GM21786 (cell line): Measurements from ENCODE around the gene HIBCH.
"Not testable (repeated sequence)": the region's sequence is repeated elsewhere in the genome, so short reads cannot be mapped to it uniquely, and the experiment has no call there.

Source experiments
- ATAC-seq: cut with Tn5 transposase; IDR thresholded peaks from one replicate; pipeline ENCODE4 v1.9.1; 2021; ENCODE audit not compliant: unreplicated experiment

The HIBCH gene

DNA sequence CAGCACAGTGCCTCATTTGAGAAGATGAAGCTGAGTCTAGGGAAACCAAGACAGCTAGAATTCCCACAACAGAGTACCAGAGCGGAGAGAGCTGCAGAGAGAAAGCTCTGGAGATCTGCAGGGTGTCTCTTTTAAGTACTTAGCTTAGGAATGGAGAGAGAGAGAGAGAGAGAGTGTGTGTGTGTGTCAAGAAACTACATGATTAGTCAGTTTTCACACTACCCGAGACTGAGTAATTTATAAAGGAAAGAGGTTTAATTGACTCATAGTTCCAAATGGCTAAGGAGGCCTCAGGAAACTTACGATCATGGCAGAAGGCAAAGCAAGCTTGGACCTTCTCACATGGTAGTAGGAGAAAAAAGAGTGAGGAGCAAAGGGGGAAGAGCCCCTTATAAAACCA is 64.0 kb downstream of the HIBCH start:
- no peak for ATAC-seq

DNA sequence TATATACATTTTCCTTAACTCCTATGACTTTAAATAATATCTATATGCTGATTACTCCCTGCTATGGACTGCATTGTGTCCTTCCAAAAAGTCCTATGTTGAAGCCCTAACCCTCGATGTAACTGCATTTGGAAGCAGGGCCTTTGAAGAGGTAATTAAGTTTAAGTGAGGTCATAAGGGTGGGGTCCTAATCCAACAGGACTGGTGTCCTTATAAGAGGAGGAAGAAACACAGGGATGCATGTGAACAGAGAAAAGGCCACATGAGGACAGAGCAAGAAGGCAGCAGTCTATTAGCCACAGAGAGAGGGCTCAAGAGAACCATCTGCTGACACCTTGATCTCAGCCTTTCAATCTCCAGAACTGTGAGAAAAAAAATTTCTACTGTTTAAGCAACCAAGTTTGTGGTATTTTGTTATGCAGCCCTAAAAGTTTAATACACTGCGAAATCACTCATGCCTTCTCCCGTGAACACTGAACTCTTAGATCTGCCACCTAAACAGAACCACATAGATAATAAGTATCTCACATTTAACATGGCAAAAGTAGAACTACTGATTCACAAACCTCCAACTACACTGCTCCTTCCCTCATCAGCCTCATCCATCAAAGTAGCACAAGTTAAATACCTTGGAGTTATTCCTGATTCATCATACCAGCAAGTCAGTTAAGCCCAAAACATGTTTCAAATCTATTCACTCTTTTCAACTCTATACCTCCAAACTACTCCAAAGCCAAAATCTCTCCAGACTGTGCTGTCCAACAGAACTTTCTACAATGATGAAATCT is 65.4 kb downstream of the HIBCH start:
- no peak for ATAC-seq

DNA sequence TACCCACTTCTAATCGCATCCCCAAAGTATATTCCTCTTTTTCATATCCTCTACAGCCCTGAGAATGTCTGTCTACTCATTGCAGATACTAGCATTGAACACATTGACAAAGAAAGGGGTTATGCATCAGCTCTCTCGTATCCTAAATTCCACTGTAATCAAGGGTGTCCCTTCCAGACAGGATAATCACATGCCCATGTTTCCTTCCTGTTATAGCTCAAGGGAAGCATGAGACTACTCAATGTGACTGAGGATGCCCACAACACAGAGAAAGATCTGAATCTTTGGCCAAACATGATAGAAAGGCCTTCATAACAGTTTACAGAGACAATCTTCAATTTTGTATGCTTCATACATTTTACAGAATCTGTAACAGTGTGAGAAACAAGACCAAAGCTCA is 69.2 kb downstream of the HIBCH start:
- no peak for ATAC-seq

DNA sequence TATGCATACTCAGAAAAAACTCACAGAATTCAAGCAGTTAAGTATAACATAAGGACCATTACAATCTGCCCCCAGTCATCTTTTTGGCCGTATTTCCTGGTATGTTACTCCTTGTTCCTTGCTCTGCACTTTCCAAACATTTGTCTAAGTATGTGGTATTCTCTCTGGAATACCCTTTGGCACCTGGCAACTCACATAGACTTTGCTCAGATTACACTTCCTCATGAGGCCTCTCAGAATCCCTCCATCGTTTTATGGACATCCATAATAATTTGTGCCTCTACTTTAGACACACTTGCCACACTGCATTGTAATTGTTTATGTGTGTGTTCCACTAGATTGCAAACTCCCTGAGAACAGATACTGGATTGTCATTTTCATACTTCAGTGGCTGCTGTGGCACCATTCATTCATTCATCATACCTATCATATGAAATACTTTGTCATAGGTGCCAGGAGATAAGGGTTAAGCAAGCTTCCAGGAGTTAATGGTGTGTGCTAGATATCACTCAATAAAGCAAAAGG is 84.0 kb downstream of the HIBCH start:
- ATAC-seq, result no peak

DNA sequence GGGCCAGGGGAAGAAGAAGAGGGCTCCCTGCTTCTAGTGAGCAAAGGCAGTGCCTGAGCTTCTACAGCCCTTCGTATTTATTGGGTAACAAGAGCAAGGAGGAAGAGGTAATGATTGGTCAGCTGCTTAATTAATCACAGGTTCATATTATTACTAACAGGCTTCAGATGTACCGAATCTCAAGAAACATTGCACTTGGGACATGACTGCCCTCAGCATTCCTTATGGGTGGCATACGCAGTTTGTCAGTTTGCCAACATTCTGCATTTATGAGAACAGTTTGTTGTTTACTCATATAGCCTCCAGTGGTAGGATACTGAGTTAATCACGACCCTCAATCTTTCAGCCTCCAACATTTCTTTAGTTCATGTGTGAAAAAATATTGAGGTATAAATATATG is 84.5 kb downstream of the HIBCH start:
- ATAC-seq, result no peak

DNA sequence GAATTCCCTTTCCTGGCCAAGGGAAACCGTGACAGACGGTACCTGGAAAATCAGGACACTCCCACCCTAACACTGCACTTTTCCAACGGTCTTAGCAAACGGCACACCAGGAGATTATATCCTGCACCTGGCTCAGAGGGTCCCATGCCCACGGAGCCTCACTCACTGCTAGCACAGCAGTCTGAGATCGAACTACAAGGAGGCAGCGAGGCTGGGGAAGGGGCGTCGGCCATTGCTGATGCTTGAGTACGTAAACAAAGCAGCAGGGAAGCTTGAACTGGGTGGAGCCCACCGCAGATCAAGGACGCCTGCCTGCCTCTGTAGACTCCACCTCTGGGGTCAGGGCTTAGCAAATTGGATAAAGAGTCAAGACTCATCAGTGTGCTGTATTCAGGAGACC is 95.6 kb downstream of the HIBCH start:
- ATAC-seq, result not testable (repeated sequence)

DNA sequence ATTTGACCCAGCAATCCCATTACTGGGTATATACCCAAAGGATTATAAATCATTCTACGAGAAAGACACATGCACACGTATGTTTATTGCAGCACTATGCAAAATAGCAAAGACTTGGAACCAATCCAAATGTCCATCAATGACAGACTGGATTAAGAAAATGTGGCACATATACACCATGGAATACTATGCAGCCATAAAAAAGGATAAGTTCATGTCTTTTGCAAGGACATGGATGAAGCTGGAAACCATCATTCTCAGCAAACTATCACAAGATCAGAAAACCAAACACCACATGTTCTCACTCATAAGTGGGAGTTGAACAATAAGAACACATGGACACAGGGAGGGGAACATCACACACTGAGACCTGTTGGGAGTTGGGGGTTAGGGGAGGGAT is 96.9 kb downstream of the HIBCH start:
- not testable (repeated sequence) for ATAC-seq

DNA sequence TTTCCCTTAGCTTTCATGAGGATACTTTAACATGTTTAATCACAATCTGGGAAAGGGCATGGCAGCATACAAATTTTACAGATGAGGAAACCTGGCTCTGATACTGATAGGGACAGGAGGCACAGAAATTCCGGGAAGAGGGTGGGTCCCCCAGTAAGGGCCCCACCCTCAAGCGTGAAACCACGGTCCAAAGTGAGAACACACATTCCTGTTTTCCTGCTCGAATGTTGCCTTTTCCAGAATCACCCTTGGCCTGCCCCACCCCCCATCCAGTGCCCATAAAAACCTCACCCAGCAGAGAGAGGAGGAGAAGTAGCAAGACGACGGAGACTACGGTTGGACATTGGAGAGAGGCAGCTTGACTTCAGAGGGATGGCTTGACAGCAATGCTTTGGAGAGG is 98.2 kb downstream of the HIBCH start:
- no peak for ATAC-seq

DNA sequence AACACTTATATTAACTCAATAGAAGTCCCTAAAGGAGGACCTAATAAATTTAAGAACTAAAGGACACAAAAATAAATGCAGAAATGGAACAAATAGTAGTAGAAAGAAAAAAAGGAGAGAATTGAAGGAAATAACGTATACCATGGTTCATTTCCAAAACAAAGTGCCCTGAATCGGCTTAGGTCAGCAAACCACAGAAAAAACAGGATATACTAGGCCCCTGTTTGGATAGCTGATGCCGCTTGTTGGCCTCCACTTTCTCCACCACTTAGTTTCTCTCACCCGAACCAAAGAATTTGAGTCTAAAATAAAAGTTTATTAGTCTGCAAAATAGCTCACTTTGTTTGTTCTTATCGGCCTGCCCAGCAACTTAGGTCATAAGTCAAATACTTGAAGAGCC is 100.4 kb downstream of the HIBCH start:
- ATAC-seq, result no peak

DNA sequence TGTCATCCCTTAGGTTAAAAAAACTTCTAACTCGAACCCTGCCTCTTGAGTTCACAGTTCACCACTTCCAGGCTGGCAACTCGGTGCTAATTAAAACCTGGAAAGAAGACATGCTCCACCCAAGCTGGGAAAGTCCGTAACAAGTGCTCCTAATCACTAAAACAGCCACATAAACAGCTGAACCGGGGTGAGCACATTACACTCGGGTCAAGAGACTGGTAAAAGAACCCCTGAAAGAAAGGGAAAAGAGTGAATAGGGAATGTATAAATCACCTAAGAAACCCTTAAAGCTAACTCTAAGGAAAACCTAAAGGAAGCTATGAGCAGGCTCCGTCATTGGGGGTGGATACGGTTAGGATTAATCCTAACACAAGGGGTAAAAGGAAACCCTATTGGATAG is 102.0 kb downstream of the HIBCH start:
- no peak for ATAC-seq

DNA sequence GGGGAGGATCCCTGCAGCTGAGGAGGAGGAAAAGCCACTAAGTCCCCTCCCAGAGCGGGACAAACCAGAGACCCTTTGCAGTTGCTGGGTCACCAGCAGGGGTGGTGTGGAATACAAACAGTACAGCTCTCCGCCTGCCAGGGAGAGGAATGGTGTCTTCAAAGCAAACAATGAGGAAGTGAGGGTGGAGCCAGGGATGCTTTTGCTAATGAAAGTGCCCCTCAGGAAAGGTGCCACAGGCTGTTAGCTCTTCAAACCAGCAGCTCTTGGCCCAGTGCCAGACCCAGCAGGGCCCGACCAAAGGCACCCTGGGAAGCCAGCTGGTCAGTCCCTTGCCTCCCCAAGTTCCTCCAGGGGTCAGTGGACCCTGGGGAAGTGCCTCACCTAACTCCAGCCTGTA is 102.8 kb downstream of the HIBCH start:
- peak; percentile 66 for ATAC-seq

DNA sequence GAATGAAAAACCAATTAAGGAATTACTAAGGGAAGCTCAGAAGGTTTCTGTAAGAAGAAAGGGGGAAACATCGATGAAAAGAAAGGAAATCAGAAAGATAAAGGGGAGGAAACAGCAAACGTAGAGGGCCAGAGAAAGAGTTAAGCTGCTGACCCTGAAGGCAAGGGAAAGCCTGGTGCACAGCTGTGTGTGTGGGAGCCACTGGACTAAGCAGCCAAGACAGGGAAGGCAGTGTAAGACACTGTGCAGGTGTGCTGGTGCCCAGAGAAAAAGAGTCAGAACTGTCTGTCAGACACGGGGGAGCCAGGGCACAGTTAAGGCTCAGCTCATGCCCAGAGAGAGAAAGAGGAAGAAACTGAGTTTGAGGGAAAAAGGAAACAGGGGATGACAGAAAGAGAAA is 104.0 kb downstream of the HIBCH start:
- ATAC-seq, result no peak

DNA sequence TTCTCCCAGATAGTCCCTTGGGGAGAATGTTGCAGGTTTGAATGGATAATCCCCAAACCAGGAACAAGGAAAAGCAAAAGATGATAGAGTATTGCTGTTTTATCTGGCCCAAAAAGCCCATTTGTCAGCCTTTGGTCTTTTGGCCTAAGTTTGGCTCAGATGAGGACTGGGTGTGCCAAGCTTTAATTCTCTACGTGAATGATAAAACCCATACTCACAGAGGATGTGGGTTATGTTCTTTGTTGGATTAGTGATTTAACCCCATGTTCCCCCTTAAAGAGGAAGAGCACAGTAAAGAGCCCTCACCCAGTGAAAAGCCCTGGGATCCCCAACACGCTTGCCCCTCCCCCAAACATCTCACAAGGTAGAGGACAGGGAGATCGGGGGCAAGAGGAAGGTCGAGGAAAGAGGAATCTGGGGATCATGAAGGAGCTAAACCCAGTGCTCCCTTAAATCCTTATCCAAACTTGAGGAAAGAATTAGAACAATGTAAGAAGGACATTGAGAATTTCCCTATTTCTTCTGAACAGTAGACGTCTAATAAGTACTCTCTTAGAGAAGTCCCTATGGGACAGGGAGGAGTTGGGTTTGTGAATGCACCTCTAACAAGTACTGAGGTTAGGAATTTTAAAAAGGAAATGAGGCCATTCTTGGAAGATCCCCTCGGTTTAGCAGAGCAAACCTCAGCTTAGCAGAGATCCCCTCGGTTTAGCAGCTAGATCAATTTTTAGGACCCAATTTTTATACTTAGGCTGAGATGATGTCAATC is 105.0 kb downstream of the HIBCH start:
- no peak for ATAC-seq

DNA sequence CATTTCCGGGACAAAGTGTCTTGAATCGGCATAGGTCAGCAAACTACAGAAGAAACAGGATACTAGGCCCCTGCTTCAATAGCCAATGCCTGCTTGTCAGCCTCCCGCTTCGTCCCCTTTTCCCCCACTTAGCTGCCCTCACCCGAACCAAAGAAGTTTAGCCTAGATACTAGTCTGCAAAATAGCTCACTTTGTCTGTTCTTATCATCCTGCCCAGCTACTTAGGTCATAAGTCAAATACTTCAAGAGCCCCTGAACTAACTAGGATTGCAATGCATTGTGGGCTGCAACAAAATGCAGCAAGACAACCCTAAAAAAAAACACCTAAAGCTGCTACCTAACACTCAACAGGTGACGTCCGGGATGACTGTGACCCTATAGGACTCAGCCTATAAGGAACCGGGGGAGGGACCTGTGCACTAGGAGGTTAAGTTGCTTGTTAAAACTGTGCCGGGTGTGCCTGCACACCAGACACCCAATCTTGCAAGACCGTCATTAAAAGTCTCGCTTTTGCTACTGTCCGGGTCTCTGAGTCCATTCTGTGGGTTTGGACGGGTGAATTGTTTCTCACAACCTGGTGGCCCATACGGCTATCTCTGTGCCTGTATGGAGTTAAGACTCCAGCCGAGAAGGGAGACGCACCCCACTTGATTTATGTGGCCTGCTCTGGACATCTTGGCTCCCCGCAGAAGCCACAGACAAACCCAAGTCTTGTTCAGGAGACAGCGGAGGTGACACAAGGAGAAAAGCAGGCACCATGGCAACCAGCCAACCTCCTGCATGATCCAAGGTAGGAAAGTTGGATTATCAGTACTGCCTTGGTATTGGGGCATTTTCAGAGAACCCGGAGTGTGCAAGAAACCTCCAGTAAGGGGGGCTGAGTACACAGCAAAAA is 105.9 kb downstream of the HIBCH start:
- ATAC-seq, result no peak

DNA sequence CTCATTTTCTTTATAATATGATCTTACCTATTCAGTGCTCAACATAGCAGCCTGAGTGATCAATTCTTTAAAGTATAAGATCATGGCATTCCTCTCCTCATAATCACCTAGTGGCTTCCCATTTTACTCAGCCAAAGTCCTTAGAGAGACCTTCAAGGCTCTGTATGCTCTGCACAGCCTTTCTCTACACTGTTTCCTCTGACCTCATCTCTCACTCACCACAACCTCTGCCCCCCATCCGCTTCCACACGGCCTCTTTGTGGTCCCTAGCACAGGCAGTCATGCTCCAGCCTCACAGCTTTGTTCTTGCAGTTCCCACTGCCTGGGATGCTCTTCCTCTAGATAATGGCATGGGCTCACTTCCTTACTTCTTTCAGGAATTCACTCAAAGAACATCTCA is 109.2 kb downstream of the HIBCH start:
- no peak for ATAC-seq

DNA sequence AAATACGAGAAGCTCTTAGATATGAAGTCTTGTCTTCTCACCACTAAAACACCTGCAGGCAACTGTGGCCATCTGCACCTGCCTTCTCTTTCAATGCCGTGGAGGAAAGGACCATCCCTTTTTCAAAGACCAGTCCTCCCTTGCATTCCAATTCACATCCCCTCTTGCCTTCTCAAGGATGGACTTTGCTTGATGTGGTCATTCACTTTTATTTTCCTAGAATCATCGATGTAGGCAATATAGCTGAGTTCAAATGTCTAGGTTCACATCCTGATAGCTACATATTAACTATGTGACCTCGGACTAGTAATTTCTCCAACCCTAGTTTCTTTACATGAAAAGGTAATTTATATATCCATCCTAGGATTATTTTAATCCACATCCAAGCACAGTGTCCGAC is 110.1 kb downstream of the HIBCH start:
- ATAC-seq, result no peak

DNA sequence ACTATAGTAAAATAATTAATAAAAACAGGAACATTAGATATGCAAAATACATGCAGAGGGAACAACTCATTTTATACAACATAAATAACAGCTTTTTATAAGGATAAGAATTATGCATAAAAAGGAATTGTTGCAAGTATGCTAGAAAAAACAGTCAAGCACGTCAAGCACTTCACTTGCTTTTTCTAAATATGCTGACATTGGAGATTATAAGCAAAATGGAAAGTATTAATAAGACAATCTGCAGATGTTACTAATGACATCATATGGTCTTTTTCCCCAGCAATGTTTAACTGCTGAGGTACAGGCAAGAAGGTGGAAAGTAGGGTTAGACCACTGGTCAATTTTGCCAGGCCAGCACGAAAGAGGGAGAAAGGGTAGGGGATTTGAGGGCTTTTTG is 111.7 kb downstream of the HIBCH start:
- ATAC-seq, result no peak

DNA sequence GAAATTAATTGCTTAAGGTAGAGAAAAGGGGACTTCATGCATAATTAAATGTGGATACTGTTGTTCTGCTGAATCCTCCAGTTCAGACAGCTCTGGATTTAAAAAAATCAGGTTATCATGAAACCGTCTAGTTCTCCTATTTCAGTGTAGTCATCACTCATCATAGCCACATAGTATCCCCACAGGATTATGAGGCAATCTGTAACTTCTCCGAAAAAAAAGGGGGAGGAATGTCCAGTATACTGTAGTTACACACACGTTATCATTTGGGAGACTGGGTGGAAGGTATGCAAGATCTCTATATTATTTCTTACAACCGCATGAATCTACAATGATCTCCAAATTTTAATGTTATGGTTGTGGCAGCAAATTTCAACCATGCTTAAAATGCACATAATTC is 114.0 kb downstream of the HIBCH start:
- no peak for ATAC-seq

DNA sequence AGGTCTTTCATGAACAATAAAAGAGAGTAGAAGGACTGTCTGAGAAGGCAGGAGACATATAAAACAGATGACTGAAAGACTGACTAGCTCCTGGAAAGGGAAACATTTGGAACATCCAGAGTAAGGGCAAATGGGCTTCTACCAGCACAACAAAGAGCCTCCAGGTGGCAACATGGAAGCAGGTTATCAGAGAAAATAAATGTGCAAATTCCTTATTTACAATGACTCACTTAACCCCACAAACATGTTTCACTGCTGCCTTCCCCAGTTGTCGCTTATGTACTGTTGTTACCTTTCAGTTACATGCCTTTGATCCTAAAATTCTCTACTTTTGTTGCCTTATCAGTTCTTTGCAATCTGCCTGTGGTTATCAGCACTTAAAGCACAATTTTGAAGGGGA is 117.0 kb downstream of the HIBCH start:
- ATAC-seq, result no peak

DNA sequence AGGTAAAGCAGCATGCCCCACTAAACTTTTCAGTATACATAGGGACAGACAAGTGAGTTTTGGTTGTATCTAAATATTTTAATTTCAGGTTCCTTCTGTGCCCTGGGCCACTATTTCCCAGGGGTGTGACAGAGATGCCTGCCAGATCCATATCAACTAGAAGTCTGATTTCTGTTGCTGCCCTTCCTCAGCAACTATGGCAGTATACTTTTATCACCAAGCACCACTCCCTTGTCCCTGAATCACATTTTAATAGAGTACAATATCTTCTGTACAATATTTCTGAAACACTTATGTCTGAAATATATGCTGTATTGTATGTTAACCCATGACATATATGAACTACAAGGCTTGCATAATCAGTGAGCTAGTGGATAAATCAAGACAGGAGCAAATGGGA is 117.6 kb downstream of the HIBCH start:
- ATAC-seq, result no peak

DNA sequence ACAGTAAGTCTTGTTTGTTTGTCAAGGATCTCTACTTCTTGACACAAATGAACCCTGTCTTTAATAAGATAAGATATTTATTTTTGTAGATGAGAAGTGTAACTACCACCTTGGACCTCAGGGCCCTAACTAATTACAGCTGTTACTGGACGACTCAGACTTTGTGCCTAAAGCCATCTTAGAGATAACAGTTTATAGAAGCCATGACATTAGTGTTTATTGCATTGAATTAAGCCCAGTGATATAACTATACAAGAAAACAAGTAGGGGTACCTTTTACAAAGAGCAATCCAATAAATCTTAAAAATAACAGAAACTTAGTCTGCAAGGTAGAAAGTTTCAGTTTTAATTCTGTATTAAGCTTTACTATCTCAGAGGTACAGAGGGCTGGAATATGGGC is 119.0 kb downstream of the HIBCH start:
- no peak for ATAC-seq
